GM12878 (cell line): Measurements from ENCODE around the gene MEF2C. TPM values are rescaled to one million over a fixed set of nuclear protein-coding genes. Genes with fewer than 3 reads are reported as not detected.

ENCODE experiments used
- ATAC-seq: fragments of 200-7000 bp; cut with Tn5 transposase; 3 replicates; pipeline ENCODE4 v1.9.1; 2020; ENCODE audit warnings: mild to moderate bottlenecking, moderate library complexity
- BruUV-seq: library from RNA; stranded (reverse); fragments of 400-500 nt; replicated peaks from 2 replicates; lab custom pipeline; 2021; lab: Mats Ljungman, UMichigan
- CTCF ChIA-PET: fragments of 300-600 bp; sonication (Branson Sonifier 250); formaldehyde crosslinking; extraction: SDS; loops from one replicate; lab custom pipeline; 2021; ENCODE audit warnings: inconsistent platforms; lab: Yijun Ruan, JAX
- POLR2A ChIA-PET: fragments of 350-600 bp; formaldehyde crosslinking; extraction: SDS; loops from one replicate; lab custom pipeline; 2021; ENCODE audit warnings: inconsistent platforms; lab: Charles Lee
- RAD21 ChIA-PET: fragments of 300-600 bp; sonication (Branson Sonifier 250); formaldehyde crosslinking; loops from one replicate; lab custom pipeline; 2023; ENCODE audit warnings: antibody characterized with exemption; ENCODE audit not compliant: unreplicated experiment; lab: Charles Lee
- SMC1A ChIA-PET: fragments of 300-600 bp; sonication (Branson Sonifier 250); formaldehyde crosslinking; loops from one replicate; lab custom pipeline; 2023; ENCODE audit not compliant: unreplicated experiment, uncharacterized antibody; lab: Charles Lee
- DNase-seq: peaks from one replicate; pipeline ENCODE4 v3.0.0-alpha.2; 2011; ENCODE audit warnings: low read depth, low spot score
- FAIRE-seq: peaks from 3 replicates; lab custom pipeline; 2011; peaks lifted over from hg19 to GRCh38; lab: Jason Lieb, UNC
- H2AFZ ChIP-seq: 2 replicates; pipeline ENCODE4 v1.6.0; 2011; ENCODE audit warnings: low read depth, low read length, control low read depth; ENCODE audit not compliant: control insufficient read depth
- H3K27ac ChIP-seq: 2 replicates; pipeline ENCODE4 v1.5.1; 2011; ENCODE audit warnings: control low read depth; ENCODE audit not compliant: control insufficient read depth, insufficient read depth
- H3K27me3 ChIP-seq, 2 experiments: replicated peaks in 1 of 2; 2 replicates each; pipeline versions ENCODE4 v1.6.0 to v1.6.1; 2011; ENCODE audit warnings: low read length in 1 of 2; ENCODE audit not compliant: control insufficient read depth in 2 of 2, insufficient read depth in 2 of 2
- H3K36me3 ChIP-seq, 2 experiments: 2 replicates each; pipeline ENCODE4 v1.5.1; 2011; ENCODE audit warnings: low read length in 1 of 2; ENCODE audit not compliant: control insufficient read depth in 2 of 2, insufficient read depth in 2 of 2
- H3K4me1 ChIP-seq: 2 replicates; pipeline ENCODE4 v1.6.1; 2011; ENCODE audit warnings: mild to moderate bottlenecking, low read length, moderate library complexity, mixed read lengths; ENCODE audit not compliant: control insufficient read depth, insufficient read depth
- H3K4me2 ChIP-seq: 2 replicates; pipeline ENCODE4 v1.6.0; 2011; ENCODE audit warnings: control low read depth; ENCODE audit not compliant: control insufficient read depth, insufficient read depth
- H3K4me3 ChIP-seq: fragments of 200-600 bp; sonication (generic); 2 replicates; pipeline ENCODE4 v1.5.1; 2016
- H3K79me2 ChIP-seq: 2 replicates; pipeline ENCODE4 v1.6.0; 2011; ENCODE audit warnings: low read length; ENCODE audit not compliant: control insufficient read depth, insufficient read depth
- H3K9ac ChIP-seq: 2 replicates; pipeline ENCODE4 v1.8.0; 2011; ENCODE audit warnings: low read length, control low read depth, mixed read lengths; ENCODE audit not compliant: control insufficient read depth, insufficient read depth
- H3K9me3 ChIP-seq: replicated peaks from 3 replicates; pipeline ENCODE4 v1.5.1; 2011; ENCODE audit warnings: mild to moderate bottlenecking, low read length; ENCODE audit not compliant: control insufficient read depth, insufficient read depth
- H4K20me1 ChIP-seq: 2 replicates; pipeline ENCODE4 v1.6.0; 2011; ENCODE audit not compliant: control insufficient read depth, insufficient read depth
- CHD4 ChIP-seq: fragments of 200-600 bp; sonication (generic); IDR thresholded peaks from 2 replicates; pipeline ENCODE4 v1.6.1; 2016; ENCODE audit warnings: mild to moderate bottlenecking
- EZH2 ChIP-seq: IDR thresholded peaks from 2 replicates; pipeline ENCODE4 v1.6.1; 2012; ENCODE audit warnings: low read depth, mild to moderate bottlenecking, control low read depth, inconsistent platforms, low read length, borderline replicate concordance; ENCODE audit not compliant: control insufficient read depth
- FOXK2 ChIP-seq: fragments of 450-650 bp; IDR thresholded peaks from 2 replicates; pipeline ENCODE4 v1.6.1; 2017; ENCODE audit warnings: mild to moderate bottlenecking, moderate library complexity
- GABPA ChIP-seq: IDR thresholded peaks from 2 replicates; pipeline ENCODE4 v1.6.1; 2014; ENCODE audit warnings: antibody characterized with exemption, low read depth, mild to moderate bottlenecking, inconsistent platforms
- HDAC2 ChIP-seq: fragments of 200-600 bp; sonication (generic); IDR thresholded peaks from 2 replicates; pipeline ENCODE4 v1.6.1; 2017
- KLF5 ChIP-seq: fragments of 450-650 bp; IDR thresholded peaks from 2 replicates; pipeline ENCODE4 v1.6.1; 2014; ENCODE audit warnings: mild to moderate bottlenecking; ENCODE audit not compliant: partially characterized antibody
- LARP7 ChIP-seq: fragments of 450-650 bp; IDR thresholded peaks from 2 replicates; pipeline ENCODE4 v1.6.1; 2017; ENCODE audit warnings: mild to moderate bottlenecking
- NFYB ChIP-seq: IDR thresholded peaks from 2 replicates; pipeline ENCODE4 v1.6.1; 2011; ENCODE audit warnings: low read depth, mild to moderate bottlenecking, low read length, improper control_type of control experiment, moderate library complexity; ENCODE audit not compliant: insufficient read depth
- NR2C2 ChIP-seq: IDR thresholded peaks from 2 replicates; pipeline ENCODE4 v1.6.1; 2011; ENCODE audit warnings: borderline replicate concordance, low read depth; ENCODE audit not compliant: control insufficient read depth, insufficient read length
- SP1 ChIP-seq: IDR thresholded peaks from one replicate; pipeline ENCODE4 v1.6.1; 2011; ENCODE audit warnings: low read depth, low read length
- SRF ChIP-seq, 2 experiments: IDR thresholded peaks; 2 replicates each; pipeline ENCODE4 v1.6.1; 2011; ENCODE audit warnings: low read depth in 2 of 2, low read length in 2 of 2, mild to moderate bottlenecking in 1 of 2, moderate library complexity in 1 of 2
- STAT3 ChIP-seq: IDR thresholded peaks from 2 replicates; pipeline ENCODE4 v1.6.1; 2011; ENCODE audit warnings: low read depth, low read length, improper control_type of control experiment
- SUZ12 ChIP-seq: fragments of 200-600 bp; sonication (generic); IDR thresholded peaks from one replicate; pipeline ENCODE4 v1.6.1; 2018; ENCODE audit warnings: antibody characterized with exemption, mild to moderate bottlenecking; ENCODE audit not compliant: unreplicated experiment
- TCF7 ChIP-seq: IDR thresholded peaks from 2 replicates; pipeline ENCODE4 v1.6.1; 2014; ENCODE audit warnings: antibody characterized with exemption, borderline replicate concordance
- ZNF217 ChIP-seq: fragments of 450-650 bp; IDR thresholded peaks from 2 replicates; pipeline ENCODE4 v1.6.1; 2017; ENCODE audit warnings: antibody characterized with exemption, mild to moderate bottlenecking
- WGBS: methylation state at CpG from one replicate; pipeline ENCODE4 v1.1.6; 2016; ENCODE audit warnings: low lambda C conversion rate; ENCODE audit not compliant: insufficient replicate concordance, insufficient coverage; ENCODE audit errors: missing lambda C conversion rate; 5-methylcytosine and 5-hydroxymethylcytosine counted together
- in situ Hi-C: fragments of 300-500 bp; cut with MboI; formaldehyde crosslinking; loops from 9 replicates; pipeline ENCODE4 v1.14.3; 2018; ENCODE audit warnings: mixed read lengths
- intact Hi-C: fragments of 100-400 bp; cut with micrococcal nuclease; formaldehyde crosslinking; loops from one replicate; pipeline ENCODE4 v1.14.2; 2022; ENCODE audit not compliant: unreplicated experiment
- polyA plus RNA-seq, 11 experiments: library from polyadenylated mRNA; depleted of rRNA in 4 of 11; unstranded in 6 of 11; stranded (reverse) in 5 of 11; fragments of >200 nt; fragmentation: Nextera tagmentation in 4 of 11; fragmentation: Illumina TruSeq in 1 of 11; extraction: Ambion mirVana in 4 of 11; extraction: Trizol in 1 of 11; gene quantifications; 1 replicate in 1 of 11; 2 replicates in 10 of 11; pipeline versions ENCODE4 v1.2.1 to v1.2.3, GENCODE V29; 2011 to 2016; ENCODE audit warnings: inconsistent platforms in 2 of 11, missing spikeins in 2 of 11, low read depth in 1 of 11
- total RNA-seq, 4 experiments: library from RNA; depleted of rRNA in 3 of 4; stranded (reverse); fragments of >200 nt in 3 of 4; fragmentation: Illumina TruSeq in 1 of 4; extraction: Trizol in 1 of 4; gene quantifications; 2 replicates each; pipeline versions ENCODE4 v1.2.1 to v1.2.3, GENCODE V29; 2013 to 2021
- TF ChIP-seq, protein P1 (sequence below): fragments of 450-650 bp; formaldehyde crosslinking; IDR thresholded peaks from 2 replicates; pipeline ENCODE4 v1.4.0; 2020; ENCODE audit warnings: mild to moderate bottlenecking, moderate library complexity
- TF ChIP-seq, protein P2 (sequence below): IDR thresholded peaks from 2 replicates; pipeline ENCODE4 v1.6.1; 2012; ENCODE audit warnings: low read length, inconsistent platforms

The MEF2C gene
- total and polyA plus RNA-seq, 10 of the 15 experiments (the other 5 are each of a cell fraction or from before 2014, with no cell fraction given): 104 to 225 (median 180) TPM

DNA sequence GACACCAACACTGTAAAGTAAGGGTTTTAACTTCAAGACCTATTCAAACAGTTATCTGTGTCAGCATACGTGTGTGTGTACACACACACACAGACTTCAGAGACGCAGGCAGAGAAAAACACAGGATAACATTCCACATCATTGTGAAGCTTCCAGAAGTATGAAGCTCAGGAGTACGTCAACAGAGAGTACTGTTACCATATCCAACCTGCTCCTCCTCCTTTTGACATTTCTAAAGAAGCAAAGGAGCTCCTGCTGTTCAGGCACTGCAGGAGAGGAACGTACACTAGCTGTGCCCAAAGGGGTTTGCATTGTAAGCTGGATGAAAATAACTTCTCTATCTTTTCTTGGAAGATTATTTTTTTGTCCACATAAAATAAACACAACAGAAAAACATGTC lies 180.7 kb downstream of the MEF2C start:
- no peaks in the 10 kb centered on the region for H4K20me1 ChIP-seq
- RAD21 ChIA-PET: no interaction called here
- no peak overlapping the region for H3K4me2 ChIP-seq
- intact Hi-C loops (no loop called here), in situ Hi-C loops (no loop called here)
- no peaks in the 10 kb centered on the region for H3K36me3 ChIP-seq
- no peak for ATAC-seq
- H3K27ac ChIP-seq: no peak overlapping the region
- FAIRE-seq: no peak
- no peak for DNase-seq
- WGBS: 59% methylated on average over 4 of the region's 4 CpGs
- no TSS peak for BruUV-seq
- H3K79me2 ChIP-seq: no peaks in the 10 kb centered on the region
- H2AFZ ChIP-seq: no peak overlapping the region
- CTCF ChIA-PET: interaction anchor here (1.3 kb wide), 1 partner anchor 11 kb away, joined by 8 read pairs; no protein-coding TSS in a partner anchor
- no peak overlapping the region for H3K9ac ChIP-seq
- SMC1A ChIA-PET: no interaction called here
- peaks cover 0 to 2% of the 10 kb centered on the region in 2 experiments; a peak in 1 of 4 replicates for H3K27me3 ChIP-seq
- POLR2A ChIA-PET: no interaction called here
- H3K4me3 ChIP-seq: no peak overlapping the region
- H3K4me1 ChIP-seq: no peaks in the 10 kb centered on the region
- no peaks in the 10 kb centered on the region for H3K9me3 ChIP-seq
- TF ChIP-seq HDAC2: no peak
- no peak for TF ChIP-seq KLF5
- no peak for TF ChIP-seq ZNF217
- no peak for TF ChIP-seq LARP7
- TF ChIP-seq CHD4: no peak
- no peak for TF ChIP-seq GABPA
- TF ChIP-seq EZH2: no peak
- TF ChIP-seq, protein P1, sequence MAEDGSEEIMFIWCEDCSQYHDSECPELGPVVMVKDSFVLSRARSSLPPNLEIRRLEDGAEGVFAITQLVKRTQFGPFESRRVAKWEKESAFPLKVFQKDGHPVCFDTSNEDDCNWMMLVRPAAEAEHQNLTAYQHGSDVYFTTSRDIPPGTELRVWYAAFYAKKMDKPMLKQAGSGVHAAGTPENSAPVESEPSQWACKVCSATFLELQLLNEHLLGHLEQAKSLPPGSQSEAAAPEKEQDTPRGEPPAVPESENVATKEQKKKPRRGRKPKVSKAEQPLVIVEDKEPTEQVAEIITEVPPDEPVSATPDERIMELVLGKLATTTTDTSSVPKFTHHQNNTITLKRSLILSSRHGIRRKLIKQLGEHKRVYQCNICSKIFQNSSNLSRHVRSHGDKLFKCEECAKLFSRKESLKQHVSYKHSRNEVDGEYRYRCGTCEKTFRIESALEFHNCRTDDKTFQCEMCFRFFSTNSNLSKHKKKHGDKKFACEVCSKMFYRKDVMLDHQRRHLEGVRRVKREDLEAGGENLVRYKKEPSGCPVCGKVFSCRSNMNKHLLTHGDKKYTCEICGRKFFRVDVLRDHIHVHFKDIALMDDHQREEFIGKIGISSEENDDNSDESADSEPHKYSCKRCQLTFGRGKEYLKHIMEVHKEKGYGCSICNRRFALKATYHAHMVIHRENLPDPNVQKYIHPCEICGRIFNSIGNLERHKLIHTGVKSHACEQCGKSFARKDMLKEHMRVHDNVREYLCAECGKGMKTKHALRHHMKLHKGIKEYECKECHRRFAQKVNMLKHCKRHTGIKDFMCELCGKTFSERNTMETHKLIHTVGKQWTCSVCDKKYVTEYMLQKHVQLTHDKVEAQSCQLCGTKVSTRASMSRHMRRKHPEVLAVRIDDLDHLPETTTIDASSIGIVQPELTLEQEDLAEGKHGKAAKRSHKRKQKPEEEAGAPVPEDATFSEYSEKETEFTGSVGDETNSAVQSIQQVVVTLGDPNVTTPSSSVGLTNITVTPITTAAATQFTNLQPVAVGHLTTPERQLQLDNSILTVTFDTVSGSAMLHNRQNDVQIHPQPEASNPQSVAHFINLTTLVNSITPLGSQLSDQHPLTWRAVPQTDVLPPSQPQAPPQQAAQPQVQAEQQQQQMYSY (CRISPR knock-in tag): no peak
- no peak for TF ChIP-seq FOXK2
- TF ChIP-seq NFYB: no peak
- TF ChIP-seq NR2C2: no peak
- no peak for TF ChIP-seq SRF (IDR thresholded peaks at IDR 0.05; ENCODE audit: low read depth in 2 of 2, low read length in 2 of 2)
- TF ChIP-seq STAT3: no peak
- no peak for TF ChIP-seq SUZ12
- no peak for TF ChIP-seq SP1
- no peak for TF ChIP-seq TCF7
- TF ChIP-seq, protein P2, sequence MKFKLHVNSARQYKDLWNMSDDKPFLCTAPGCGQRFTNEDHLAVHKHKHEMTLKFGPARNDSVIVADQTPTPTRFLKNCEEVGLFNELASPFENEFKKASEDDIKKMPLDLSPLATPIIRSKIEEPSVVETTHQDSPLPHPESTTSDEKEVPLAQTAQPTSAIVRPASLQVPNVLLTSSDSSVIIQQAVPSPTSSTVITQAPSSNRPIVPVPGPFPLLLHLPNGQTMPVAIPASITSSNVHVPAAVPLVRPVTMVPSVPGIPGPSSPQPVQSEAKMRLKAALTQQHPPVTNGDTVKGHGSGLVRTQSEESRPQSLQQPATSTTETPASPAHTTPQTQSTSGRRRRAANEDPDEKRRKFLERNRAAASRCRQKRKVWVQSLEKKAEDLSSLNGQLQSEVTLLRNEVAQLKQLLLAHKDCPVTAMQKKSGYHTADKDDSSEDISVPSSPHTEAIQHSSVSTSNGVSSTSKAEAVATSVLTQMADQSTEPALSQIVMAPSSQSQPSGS: no peak
- TF ChIP-seq, all 136 proteins: peak for 0
